Stomach (tissue), 9 donors: Measurements from ENCODE around the gene SRSF6. TPM values are rescaled to one million over a fixed set of nuclear protein-coding genes. Genes with fewer than 3 reads are reported as not detected.

Experiments used
- DNase-seq, 2 donors: peaks; one replicate each; pipeline versions ENCODE4 v3.0.0 to v3.0.0-alpha.2; 2013 to 2019
- H3K27ac ChIP-seq, 5 donors: fragments of 200-600 bp in 4 of 5; sonication (generic) in 4 of 5; one replicate each; pipeline ENCODE4 v1.5.1; 2013 to 2019; ENCODE audit warnings: mild to moderate bottlenecking in 1 of 5, moderate library complexity in 1 of 5
- H3K27me3 ChIP-seq, 3 donors: fragments of 200-600 bp; sonication (generic); one replicate each; pipeline ENCODE4 v1.5.1; 2017 to 2019; ENCODE audit warnings: mixed run types in 1 of 3
- H3K36me3 ChIP-seq, 4 donors: fragments of 200-600 bp; sonication (generic); 1 replicate in 3 of 4; 2 replicates in 1 of 4; pipeline ENCODE4 v1.5.1; 2016 to 2019
- H3K4me1 ChIP-seq, 4 donors: fragments of 200-600 bp; sonication (generic); one replicate each; pipeline ENCODE4 v1.5.1; 2016 to 2019
- H3K4me3 ChIP-seq, 4 donors: fragments of 200-600 bp; sonication (generic) in 3 of 4; one replicate each; pipeline ENCODE4 v1.5.1; 2016 to 2019; ENCODE audit warnings: mild to moderate bottlenecking in 1 of 4
- H3K9me3 ChIP-seq, 4 donors: fragments of 200-600 bp; sonication (generic); one replicate each; pipeline ENCODE4 v1.5.1; 2016 to 2019
- CTCF ChIP-seq, 7 experiments: fragments of 450-650 bp in 4 of 7; fragments of 200-600 bp in 3 of 7; sonication (generic) in 3 of 7; IDR thresholded peaks; one replicate each; pipeline ENCODE4 v1.5.1; 2016 to 2019; ENCODE audit warnings: antibody characterized with exemption in 7 of 7, control low read depth in 2 of 7, mild to moderate bottlenecking in 1 of 7
- EP300 ChIP-seq: sonication (generic); formaldehyde crosslinking; IDR thresholded peaks from one replicate; pipeline ENCODE4 v1.6.1; 2017; ENCODE audit warnings: antibody characterized with exemption
- POLR2A ChIP-seq, 4 donors: fragments of 450-650 bp; IDR thresholded peaks; one replicate each; pipeline ENCODE4 v1.6.1; 2016; ENCODE audit warnings: antibody characterized with exemption in 4 of 4, control low read depth in 2 of 4, mild to moderate bottlenecking in 1 of 4, moderate library complexity in 1 of 4
- POLR2AphosphoS5 ChIP-seq, 3 donors: sonication (generic); formaldehyde crosslinking; IDR thresholded peaks; one replicate each; pipeline ENCODE4 v1.6.1; 2016; ENCODE audit warnings: antibody characterized with exemption in 3 of 3
- WGBS, 5 donors: extraction: QIAGEN DNeasy Blood & Tissue Kit in 3 of 5; methylation state at CpG; one replicate each; pipeline versions ENCODE4 v1.1.5 to v1.1.7; 2013 to 2018; 5-methylcytosine and 5-hydroxymethylcytosine counted together
- intact Hi-C: fragments of 100-400 bp; cut with DNase I; formaldehyde crosslinking; loops from one replicate; pipeline ENCODE4 v1.15.1; 2023; ENCODE audit warnings: low total_unique reads
- polyA plus RNA-seq, 3 donors: library from polyadenylated mRNA; stranded (reverse); fragments of 200-250 nt; gene quantifications; one replicate each; pipeline ENCODE4 v1.2.3, GENCODE V29; 2013
- total RNA-seq, 5 donors: library from RNA; depleted of rRNA; stranded (reverse); fragments of >200 nt; gene quantifications; one replicate each; pipeline versions ENCODE4 v1.1.0 to v1.2.3, GENCODE V29; 2014 to 2016
- donor health status: healthy with polysubstance abuse.
- donor health status: Bipolar disorder and iron deficiency.
- donor health status: healthy.

SRSF6 gene
- total and polyA plus RNA-seq, 8 donors = 22.8 to 109 (median 65.8) TPM

DNA sequence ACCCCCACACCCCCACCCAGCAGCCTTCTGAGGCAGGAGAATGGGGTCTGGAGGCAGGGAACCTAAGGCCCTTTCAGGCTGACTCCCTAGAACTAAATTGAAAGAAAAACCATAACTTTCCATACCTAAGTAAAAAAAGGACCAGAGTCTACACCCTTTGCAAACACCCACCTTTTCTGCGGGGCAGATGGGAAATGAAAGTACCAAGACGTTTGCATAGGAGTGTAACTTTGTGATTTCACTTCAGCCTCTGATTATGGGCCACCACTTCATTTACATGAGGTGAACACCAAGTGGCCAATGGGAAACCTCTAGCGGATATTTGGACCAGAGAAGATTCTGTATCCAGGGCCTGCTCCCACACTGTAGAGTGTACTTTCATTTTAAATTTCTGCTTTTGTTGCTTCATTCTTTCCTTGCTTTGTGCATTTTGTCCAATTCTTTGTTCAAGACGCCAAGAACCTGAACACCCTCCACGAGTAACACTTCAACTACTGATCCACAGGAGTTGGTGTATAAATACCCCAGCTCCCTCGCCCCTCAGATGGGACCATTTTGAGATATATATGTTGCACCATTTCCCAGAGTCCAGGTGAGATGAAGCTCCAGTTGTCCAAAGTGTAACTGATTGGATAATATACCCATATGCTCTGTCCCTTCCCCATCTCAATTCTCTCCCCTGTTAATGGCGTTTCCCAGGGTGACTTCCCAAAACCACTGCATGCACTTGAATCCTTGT is 18.9 kb upstream of the SRSF6 start:
- no peak overlapping the region for H3K27ac ChIP-seq
- peaks cover 0 to 50% (median 4%) of the 10 kb centered on the region in 3 donors for H3K27me3 ChIP-seq
- TF ChIP-seq POLR2A (IDR thresholded peaks at IDR 0.05) (no peak), POLR2AphosphoS5 (IDR thresholded peaks at IDR 0.05) (no peak), EP300 (no peak), CTCF (IDR thresholded peaks at IDR 0.05) (no peak)

DNA sequence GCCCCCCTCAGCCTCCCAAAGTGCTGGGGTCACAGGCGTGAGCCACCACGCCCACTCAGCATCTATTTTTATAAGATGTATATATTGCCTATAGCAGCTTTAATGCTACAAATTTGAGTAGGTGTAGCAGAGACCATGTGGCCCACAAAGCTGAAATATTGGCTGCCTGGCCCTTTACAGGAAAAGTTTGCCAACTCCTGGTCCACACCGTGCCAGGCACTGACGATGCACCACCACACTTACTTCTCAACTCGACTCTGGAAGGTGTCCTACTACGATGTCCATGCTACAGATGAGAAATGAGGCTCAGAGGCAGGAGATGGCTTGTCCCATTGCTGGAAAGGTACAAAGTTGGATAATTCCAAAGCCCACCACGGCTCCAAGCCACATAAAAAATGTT is 17.2 kb upstream of the SRSF6 start:
- H3K27me3 ChIP-seq = peaks cover 0 to 59% (median 0%) of the 10 kb centered on the region in 3 donors
- no peaks in the 10 kb centered on the region for H3K4me1 ChIP-seq
- intact Hi-C loops = no loop called here
- no peak overlapping the region for H3K4me3 ChIP-seq
- WGBS, 5 donors = 73 to 89% (median 84%) methylated on average over 7 of the region's 7 CpGs
- TF ChIP-seq CTCF (IDR thresholded peaks at IDR 0.05) = no peak
- TF ChIP-seq POLR2A (IDR thresholded peaks at IDR 0.05) = no peak
- no peak for TF ChIP-seq POLR2AphosphoS5 (IDR thresholded peaks at IDR 0.05)
- TF ChIP-seq EP300 = no peak
- no peak overlapping the region for H3K27ac ChIP-seq
- no peaks in the 10 kb centered on the region for H3K9me3 ChIP-seq
- no peaks in the 10 kb centered on the region for H3K36me3 ChIP-seq
- DNase-seq = no peak

More for the DNA sequence above, 18.9 kb upstream of the SRSF6 start:
- DNase-seq = no peak
- H3K4me1 ChIP-seq = no peaks in the 10 kb centered on the region
- H3K4me3 ChIP-seq = no peak overlapping the region
- intact Hi-C loops = no loop called here
- 69 to 79% (median 75%) methylated on average over 7 of the region's 7 CpGs for WGBS, 5 donors
- H3K9me3 ChIP-seq = no peaks in the 10 kb centered on the region
- H3K36me3 ChIP-seq = no peaks in the 10 kb centered on the region

DNA sequence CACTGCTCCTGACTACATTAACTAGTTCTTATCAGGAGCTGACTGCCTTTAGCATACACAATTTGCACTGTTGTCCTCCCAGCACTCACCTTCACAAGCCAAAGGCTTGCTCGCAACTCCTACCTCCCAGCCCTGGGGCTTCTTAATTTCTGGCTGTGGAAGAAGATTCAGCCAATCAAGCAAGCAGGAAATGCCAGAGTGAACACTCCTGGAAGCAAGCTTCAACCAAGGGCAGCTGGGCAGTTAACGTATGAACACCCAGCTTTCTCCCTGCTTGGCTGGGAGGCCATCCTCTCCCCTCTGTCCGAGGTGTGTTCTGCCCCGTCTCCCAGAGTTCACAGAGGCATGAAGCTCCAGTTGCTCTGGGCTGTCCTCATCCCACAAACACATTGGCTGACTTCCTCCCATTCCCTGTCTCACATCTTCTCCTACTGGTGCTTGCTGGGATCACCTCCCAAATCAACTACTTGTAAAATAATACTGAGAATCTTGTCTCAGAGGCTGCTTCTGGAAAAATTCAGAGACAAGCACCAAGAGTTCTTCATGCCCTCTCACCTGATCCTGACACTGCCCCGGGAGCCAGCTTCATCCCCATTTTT is 15.3 kb upstream of the SRSF6 start:
- Histone ChIP-seq H3K27me3 (peaks cover 0 to 60% (median 0%) of the 10 kb centered on the region in 3 donors), H3K27ac (no peak overlapping the region), H3K9me3 (no peaks in the 10 kb centered on the region), H3K4me1 (no peaks in the 10 kb centered on the region), H3K36me3 (no peaks in the 10 kb centered on the region), H3K4me3 (no peak overlapping the region)
- DNase-seq = no peak
- TF ChIP-seq POLR2AphosphoS5 (IDR thresholded peaks at IDR 0.05) = no peak
- no peak for TF ChIP-seq POLR2A (IDR thresholded peaks at IDR 0.05)
- TF ChIP-seq EP300 = no peak
- no peak for TF ChIP-seq CTCF (IDR thresholded peaks at IDR 0.05)
- intact Hi-C loops = no loop called here
- 44 to 51% (median 46%) methylated on average over 5 of the region's 5 CpGs for WGBS, 5 donors

GRCh38 chr20:43444107-43444506 is 13.6 kb upstream of the SRSF6 start:
- peaks cover 0 to 59% (median under 1%) of the 10 kb centered on the region in 3 donors for H3K27me3 ChIP-seq
- DNase-seq = no peak
- 57 to 68% (median 62%) methylated on average over 9 of the region's 9 CpGs for WGBS, 5 donors
- H3K36me3 ChIP-seq = no peaks in the 10 kb centered on the region
- no peaks in the 10 kb centered on the region for H3K9me3 ChIP-seq
- peaks cover 0 to 6% (median 3%) of the 10 kb centered on the region in 4 donors for H3K4me1 ChIP-seq
- intact Hi-C loops = no loop called here
- H3K27ac ChIP-seq = no peak overlapping the region
- no peak for TF ChIP-seq POLR2AphosphoS5 (IDR thresholded peaks at IDR 0.05)
- no peak for TF ChIP-seq EP300
- no peak for TF ChIP-seq CTCF (IDR thresholded peaks at IDR 0.05)
- TF ChIP-seq POLR2A (IDR thresholded peaks at IDR 0.05) = no peak
- no peak overlapping the region for H3K4me3 ChIP-seq
